GM06990 (cell line): ENCODE measurements around the gene GIMAP2.

Source experiments
- DNase-seq: peaks from one replicate; pipeline ENCODE4 v3.0.0-alpha.2; 2011; ENCODE audit not compliant: insufficient read length; ENCODE audit errors: extremely low read depth
- H3K27me3 ChIP-seq: replicated peaks from 2 replicates; pipeline ENCODE4 v1.6.0; 2011; ENCODE audit warnings: low read length; ENCODE audit not compliant: control insufficient read depth, insufficient read depth
- H3K36me3 ChIP-seq: 2 replicates; pipeline ENCODE4 v1.5.1; 2011; ENCODE audit warnings: low read length; ENCODE audit not compliant: control insufficient read depth, insufficient read depth
- H3K4me3 ChIP-seq: replicated peaks from 2 replicates; pipeline ENCODE4 v1.5.1; 2011; ENCODE audit warnings: low read depth, mild to moderate bottlenecking, control low read depth, low read length
- CTCF ChIP-seq: IDR thresholded peaks from 2 replicates; pipeline ENCODE4 v1.5.1; 2011; ENCODE audit warnings: low read length, control low read depth, mild to moderate bottlenecking, inconsistent platforms; ENCODE audit not compliant: insufficient read depth, poor library complexity, severe bottlenecking

GIMAP2 gene

GRCh38 chr7:150722431-150722931 is 37.0 kb downstream of the GIMAP2 start:
- DNase-seq: no peak
- no peak overlapping the region for H3K4me3 ChIP-seq
- H3K27me3 ChIP-seq: no peaks in the 10 kb centered on the region
- peaks cover 7% of the 10 kb centered on the region for H3K36me3 ChIP-seq
- TF ChIP-seq CTCF: no peak

- H3K27me3 ChIP-seq: no peaks in the 10 kb centered on the region
- TF ChIP-seq CTCF: no peak
- DNase-seq: no peak
- H3K4me3 ChIP-seq: no peak overlapping the region
- H3K36me3 ChIP-seq: peaks cover 7% of the 10 kb centered on the region
These were observed 38.0 kb downstream of the GIMAP2 start for GRCh38 chr7:150723467-150723866.

GRCh38 chr7:150727381-150727780 is 41.9 kb downstream of the GIMAP2 start:
- no peak overlapping the region for H3K4me3 ChIP-seq
- no peak for DNase-seq
- peaks cover under 1% of the 10 kb centered on the region; the same call in 1 of the 2 replicates for H3K36me3 ChIP-seq
- H3K27me3 ChIP-seq: no peaks in the 10 kb centered on the region
- TF ChIP-seq CTCF: no peak

GRCh38 chr7:150728011-150728410 is 42.5 kb downstream of the GIMAP2 start:
- no peak for DNase-seq
- no peak overlapping the region for H3K4me3 ChIP-seq
- TF ChIP-seq CTCF: no peak
- no peaks in the 10 kb centered on the region; the same call in 1 of the 2 replicates for H3K36me3 ChIP-seq
- no peaks in the 10 kb centered on the region for H3K27me3 ChIP-seq

- no peak overlapping the region for H3K4me3 ChIP-seq
- H3K36me3 ChIP-seq: no peaks in the 10 kb centered on the region; the same call in 1 of the 2 replicates
- H3K27me3 ChIP-seq: no peaks in the 10 kb centered on the region
- no peak for DNase-seq
- no peak for TF ChIP-seq CTCF
These were observed 43.1 kb downstream of the GIMAP2 start for GRCh38 chr7:150728609-150729008.

- TF ChIP-seq CTCF: no peak
- Histone ChIP-seq H3K4me3 (no peak overlapping the region), H3K36me3 (no peaks in the 10 kb centered on the region; the same call in 1 of the 2 replicates), H3K27me3 (no peaks in the 10 kb centered on the region)
- DNase-seq: no peak
These were observed 46.4 kb downstream of the GIMAP2 start for GRCh38 chr7:150731916-150732315.
